OCI-LY1 (cell line): ENCODE results near the gene OR2V2.

Experiments
- EZH2 ChIP-seq: fragments of 200-600 bp; sonication (generic), shearing (Covaris generic); IDR thresholded peaks from 2 replicates; pipeline ENCODE4 v1.8.0; 2017; ENCODE audit warnings: borderline replicate concordance, mixed run types, mild to moderate bottlenecking, antibody characterized with exemption, low read length, moderate library complexity, mixed read lengths
- TF ChIP-seq, protein P1 (sequence below): fragments of 200-600 bp; sonication (generic), shearing (Covaris generic); IDR thresholded peaks from 2 replicates; pipeline ENCODE4 v1.5.1; 2017; ENCODE audit warnings: mild to moderate bottlenecking, antibody characterized with exemption, low read length, moderate library complexity, mixed read lengths

DNA sequence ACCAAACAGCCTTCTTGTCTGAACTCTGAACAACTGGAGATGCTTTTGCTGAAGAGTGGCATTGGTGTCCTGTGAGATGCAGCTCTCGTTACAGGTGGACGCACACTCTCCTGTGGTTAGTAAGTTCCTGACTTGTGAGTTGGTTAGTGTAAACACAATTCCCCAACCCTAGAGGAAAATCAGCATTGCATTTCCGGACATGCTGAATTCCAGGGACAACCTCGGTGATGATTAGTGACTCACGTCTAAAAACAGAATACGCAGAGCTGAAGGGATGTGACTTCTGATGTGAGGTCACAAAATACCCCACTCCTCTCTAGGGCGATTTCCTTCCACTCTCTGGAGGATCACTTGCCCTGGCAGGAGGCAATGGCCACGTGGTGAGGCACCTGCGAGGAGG lies 5.0 kb downstream of the OR2V2 start:
- TF ChIP-seq, protein P1, sequence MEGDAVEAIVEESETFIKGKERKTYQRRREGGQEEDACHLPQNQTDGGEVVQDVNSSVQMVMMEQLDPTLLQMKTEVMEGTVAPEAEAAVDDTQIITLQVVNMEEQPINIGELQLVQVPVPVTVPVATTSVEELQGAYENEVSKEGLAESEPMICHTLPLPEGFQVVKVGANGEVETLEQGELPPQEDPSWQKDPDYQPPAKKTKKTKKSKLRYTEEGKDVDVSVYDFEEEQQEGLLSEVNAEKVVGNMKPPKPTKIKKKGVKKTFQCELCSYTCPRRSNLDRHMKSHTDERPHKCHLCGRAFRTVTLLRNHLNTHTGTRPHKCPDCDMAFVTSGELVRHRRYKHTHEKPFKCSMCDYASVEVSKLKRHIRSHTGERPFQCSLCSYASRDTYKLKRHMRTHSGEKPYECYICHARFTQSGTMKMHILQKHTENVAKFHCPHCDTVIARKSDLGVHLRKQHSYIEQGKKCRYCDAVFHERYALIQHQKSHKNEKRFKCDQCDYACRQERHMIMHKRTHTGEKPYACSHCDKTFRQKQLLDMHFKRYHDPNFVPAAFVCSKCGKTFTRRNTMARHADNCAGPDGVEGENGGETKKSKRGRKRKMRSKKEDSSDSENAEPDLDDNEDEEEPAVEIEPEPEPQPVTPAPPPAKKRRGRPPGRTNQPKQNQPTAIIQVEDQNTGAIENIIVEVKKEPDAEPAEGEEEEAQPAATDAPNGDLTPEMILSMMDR = no peak
- no peak for TF ChIP-seq EZH2
